Measurements from ENCODE around the gene BRWD1.

BRWD1 gene

DNA sequence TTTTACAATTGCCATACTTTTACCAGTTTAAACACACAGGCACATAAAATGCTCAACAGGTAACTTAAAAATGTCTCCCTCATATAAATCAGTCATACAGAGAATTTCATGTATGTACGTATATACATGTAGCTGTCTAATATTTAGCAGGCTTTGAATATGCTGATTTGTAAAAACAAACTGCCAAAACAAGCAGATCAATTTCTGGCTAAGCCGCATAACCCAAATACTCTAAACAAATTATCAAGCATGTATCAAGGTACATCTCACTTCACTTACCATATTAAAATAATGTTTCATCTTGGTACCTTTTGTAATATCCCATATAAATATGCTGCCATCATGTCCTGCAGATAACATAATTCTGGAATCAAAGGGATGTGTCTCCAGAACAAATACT lies 43.8 kb downstream of the BRWD1 start:
- TF ChIP-seq CTCF (IDR thresholded peaks at IDR 0.05): no peak

GRCh38 chr21:39265603-39266002 lies 47.8 kb downstream of the BRWD1 start:
- TF ChIP-seq CTCF (IDR thresholded peaks at IDR 0.05): no peak

GRCh38 chr21:39263372-39263771 lies 50.1 kb downstream of the BRWD1 start:
- no peak for TF ChIP-seq CTCF (IDR thresholded peaks at IDR 0.05)

- TF ChIP-seq CTCF (IDR thresholded peaks at IDR 0.05): no peak
Observed at GRCh38 chr21:39258207-39258606, 55.2 kb downstream of the BRWD1 start.

GRCh38 chr21:39251326-39251725 lies 62.1 kb downstream of the BRWD1 start:
- TF ChIP-seq CTCF (IDR thresholded peaks at IDR 0.05): no peak

GRCh38 chr21:39238275-39238674 lies 75.2 kb downstream of the BRWD1 start:
- TF ChIP-seq CTCF (IDR thresholded peaks at IDR 0.05): no peak

GRCh38 chr21:39232861-39233291 lies 80.6 kb downstream of the BRWD1 start:
- no peak for TF ChIP-seq CTCF (IDR thresholded peaks at IDR 0.05)

GRCh38 chr21:39224930-39225329 lies 88.5 kb downstream of the BRWD1 start:
- no peak for TF ChIP-seq CTCF (IDR thresholded peaks at IDR 0.05)

All from LNCAP (cell line).